CD4-positive, alpha-beta memory T cell (primary cell): ENCODE measurements around the gene NR3C1. TPM values are rescaled to one million over a fixed set of nuclear protein-coding genes. Genes with fewer than 3 reads are reported as not detected.
A peak's percentile ranks its signal among the peaks of the same experiment; 100 is the strongest.

ENCODE experiments used
- CTCF ChIA-PET: fragments of 350-600 bp; sonication (Branson Sonifier 250); formaldehyde crosslinking; loops from one replicate; lab custom pipeline; 2021; ENCODE audit warnings: inconsistent platforms; ENCODE audit not compliant: partially characterized antibody; lab: Charles Lee
- POLR2A ChIA-PET: fragments of 350-600 bp; sonication (Branson Sonifier 250); formaldehyde crosslinking; loops from one replicate; lab custom pipeline; 2021; ENCODE audit not compliant: partially characterized antibody; lab: Charles Lee
- DNase-seq, 5 donors: peaks; one replicate each; pipeline versions ENCODE4 v3.0.0 to v3.0.0-alpha.2; 2020 to 2022; ENCODE audit warnings: mixed read lengths in 1 of 5
- H3K27ac ChIP-seq: one replicate; pipeline ENCODE4 v1.7.0; 2013; ENCODE audit warnings: low read depth, low read length
- H3K27me3 ChIP-seq: 2 replicates; pipeline ENCODE4 v1.7.0; 2013; ENCODE audit warnings: mild to moderate bottlenecking, low read length, moderate library complexity; ENCODE audit not compliant: insufficient read depth
- H3K36me3 ChIP-seq: 2 replicates; pipeline ENCODE4 v1.7.0; 2013; ENCODE audit warnings: mild to moderate bottlenecking, low read length, moderate library complexity; ENCODE audit not compliant: insufficient read depth
- H3K4me1 ChIP-seq: 2 replicates; pipeline ENCODE4 v1.7.0; 2013; ENCODE audit warnings: mild to moderate bottlenecking, low read length, moderate library complexity; ENCODE audit not compliant: insufficient read depth
- H3K4me3 ChIP-seq, 2 donors: one replicate each; pipeline ENCODE4 v1.7.0; 2013; ENCODE audit warnings: low read length in 2 of 2, mild to moderate bottlenecking in 1 of 2
- H3K9me3 ChIP-seq, 2 donors: one replicate each; pipeline ENCODE4 v1.7.0; 2013; ENCODE audit warnings: low read length in 2 of 2, control low read depth in 1 of 2; ENCODE audit not compliant: control insufficient read depth in 1 of 2
- H3K27ac Mint-ChIP-seq, 7 donors: one replicate each; pipeline ENCODE4 v1.8.0; 2020 to 2021; ENCODE audit warnings: mixed read lengths in 7 of 7, mild to moderate bottlenecking in 6 of 7, inconsistent platforms in 3 of 7, moderate library complexity in 3 of 7
- H3K27me3 Mint-ChIP-seq, 2 donors: one replicate each; pipeline ENCODE4 v1.8.0; 2020 to 2021; ENCODE audit warnings: mixed read lengths in 2 of 2
- H3K36me3 Mint-ChIP-seq, 2 donors: one replicate each; pipeline ENCODE4 v1.8.0; 2020 to 2021; ENCODE audit warnings: mixed read lengths in 2 of 2, inconsistent platforms in 1 of 2, mild to moderate bottlenecking in 1 of 2
- H3K4me1 Mint-ChIP-seq, 4 donors: one replicate each; pipeline ENCODE4 v1.8.0; 2020 to 2021; ENCODE audit warnings: mixed read lengths in 4 of 4, mild to moderate bottlenecking in 1 of 4
- H3K4me3 Mint-ChIP-seq, 8 donors: one replicate each; pipeline ENCODE4 v1.8.0; 2020 to 2021; ENCODE audit warnings: mixed read lengths in 8 of 8, mild to moderate bottlenecking in 7 of 8, moderate library complexity in 6 of 8, inconsistent platforms in 3 of 8
- H3K9me3 Mint-ChIP-seq, 8 donors: one replicate each; pipeline ENCODE4 v1.8.0; 2020 to 2021; ENCODE audit warnings: mixed read lengths in 8 of 8, mild to moderate bottlenecking in 5 of 8, inconsistent platforms in 3 of 8, moderate library complexity in 1 of 8
- intact Hi-C: fragments of 100-400 bp; cut with micrococcal nuclease; formaldehyde crosslinking; loops from one replicate; pipeline ENCODE4 v1.15.1; 2023
- polyA plus RNA-seq, 2 donors: library from polyadenylated mRNA; unstranded; fragments of 300-500 nt; fragmentation: Illumina TruSeq; gene quantifications; one replicate each; pipeline ENCODE4 v1.2.3, GENCODE V29; 2021
- total RNA-seq, 2 experiments: library from RNA; stranded (reverse); gene quantifications; one replicate each; pipeline ENCODE4 v1.2.3, GENCODE V29; 2021

NR3C1 gene
- total and polyA plus RNA-seq, 4 experiments from 2014 or later = 92.0 to 164 (median 143) TPM

DNA sequence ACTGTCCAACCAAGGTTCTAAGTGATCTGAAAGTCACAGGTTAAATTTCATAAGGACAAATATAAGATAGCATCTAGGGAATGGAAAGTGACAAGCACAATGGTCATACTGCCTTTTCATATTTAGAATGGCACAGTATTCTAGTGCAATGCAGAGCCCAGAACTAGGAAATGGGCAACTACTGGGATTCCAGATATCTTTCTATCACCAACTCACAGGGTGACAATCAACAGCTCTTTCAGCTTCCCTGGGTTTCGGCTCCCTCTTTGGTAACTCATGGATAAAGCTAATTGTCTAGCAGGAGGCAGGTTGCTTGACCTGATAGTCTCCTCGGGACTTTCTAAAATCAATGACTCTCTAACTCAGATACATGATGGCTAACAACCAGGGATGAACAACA, 60.4 kb downstream of the NR3C1 start:
- H3K9me3 Mint-ChIP-seq = no peaks in the 10 kb centered on the region
- peaks cover 45 to 56% (median 51%) of the 10 kb centered on the region in 4 donors for H3K4me1 Mint-ChIP-seq

DNA sequence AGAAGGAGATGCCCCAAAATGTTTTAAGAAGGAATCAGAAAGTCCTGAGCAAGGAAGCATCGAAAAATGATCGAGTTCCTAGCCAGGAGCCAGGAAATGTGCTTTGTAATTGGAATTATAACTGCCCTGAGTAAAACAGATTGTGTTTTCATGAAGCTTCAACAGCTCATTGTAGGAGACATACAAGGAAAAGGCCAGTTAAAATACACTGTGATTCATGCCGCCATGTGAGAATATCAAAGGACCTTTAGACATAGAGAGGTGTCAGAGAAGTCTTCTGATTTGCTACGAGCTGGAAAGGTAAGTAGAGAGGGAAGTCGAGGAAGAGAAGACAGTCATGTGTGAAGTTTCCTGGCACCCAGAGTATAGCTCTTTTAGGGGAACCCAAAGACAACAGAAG, 60.9 kb downstream of the NR3C1 start:
- Mint-ChIP-seq H3K4me3 (no peak overlapping the region), H3K36me3 (peaks cover 5 to 14% of the 10 kb centered on the region in 2 donors), H3K9me3 (no peaks in the 10 kb centered on the region), H3K27me3 (no peaks in the 10 kb centered on the region), H3K27ac (peak overlapping the region in 3 of 7 donors; percentile 32 to 85 (median 45)), H3K4me1 (peaks cover 40 to 56% (median 49%) of the 10 kb centered on the region in 4 donors)
- POLR2A ChIA-PET = no interaction called here
- CTCF ChIA-PET = no interaction called here
- Histone ChIP-seq H3K4me1 (peaks cover 57% of the 10 kb centered on the region), H3K36me3 (no peaks in the 10 kb centered on the region), H3K27me3 (no peaks in the 10 kb centered on the region), H3K27ac (no peak overlapping the region), H3K9me3 (no peaks in the 10 kb centered on the region), H3K4me3 (no peak overlapping the region)
- intact Hi-C loops = no loop called here
- no peak for DNase-seq

More for the DNA sequence above, 60.4 kb downstream of the NR3C1 start:
- H3K36me3 Mint-ChIP-seq = peaks cover 5 to 14% of the 10 kb centered on the region in 2 donors
- no peaks in the 10 kb centered on the region for H3K27me3 ChIP-seq
- DNase-seq = no peak
- intact Hi-C loops = no loop called here
- POLR2A ChIA-PET = no interaction called here
- no peaks in the 10 kb centered on the region for H3K36me3 ChIP-seq
- H3K4me1 ChIP-seq = peaks cover 61% of the 10 kb centered on the region
- H3K4me3 Mint-ChIP-seq = no peak overlapping the region
- no peaks in the 10 kb centered on the region for H3K9me3 ChIP-seq
- peak overlapping the region in 1 of 7 donors; percentile 85 for H3K27ac Mint-ChIP-seq
- CTCF ChIA-PET = no interaction called here
- H3K27me3 Mint-ChIP-seq = no peaks in the 10 kb centered on the region
- H3K27ac ChIP-seq = no peak overlapping the region
- H3K4me3 ChIP-seq = no peak overlapping the region

DNA sequence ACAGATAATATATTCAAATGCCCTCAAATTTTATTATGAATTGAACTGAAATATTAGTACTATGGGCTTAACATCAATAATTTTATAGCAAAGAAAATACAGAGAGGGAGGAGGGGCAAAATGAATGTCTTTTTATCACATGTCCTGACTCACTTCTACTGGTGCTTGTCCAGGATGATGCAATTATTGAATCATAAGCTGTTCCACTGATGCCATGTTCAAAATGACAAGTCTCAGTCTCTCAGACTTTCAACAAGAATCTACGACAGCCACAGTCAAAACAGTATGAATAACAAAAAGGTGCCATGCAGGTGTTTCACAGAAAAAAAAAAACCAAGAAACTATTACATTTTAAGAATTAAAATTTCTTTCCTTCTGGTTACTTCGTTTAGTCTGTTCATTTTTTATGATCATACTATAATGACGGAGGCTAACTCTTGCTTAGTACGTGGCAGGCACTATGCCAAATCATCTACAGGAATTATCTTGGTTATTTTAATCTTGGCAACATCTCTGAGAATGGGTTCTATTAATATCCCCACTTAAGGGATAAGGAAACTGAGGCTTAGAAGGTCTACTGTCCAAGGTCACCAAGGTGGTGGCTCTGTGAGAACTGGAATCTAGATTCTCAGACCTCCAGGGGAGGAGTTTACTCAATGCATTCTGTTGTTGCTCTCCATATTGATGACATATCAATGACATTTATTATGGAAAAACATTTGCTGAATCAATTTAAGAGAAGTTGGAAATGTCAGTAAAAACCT, 61.5 kb downstream of the NR3C1 start:
- H3K4me1 Mint-ChIP-seq = peaks cover 35 to 58% (median 49%) of the 10 kb centered on the region in 4 donors
- POLR2A ChIA-PET = no interaction called here
- no peak for DNase-seq
- peak overlapping the region in 3 of 7 donors; percentile 32 to 45 (median 37) for H3K27ac Mint-ChIP-seq
- H3K27me3 Mint-ChIP-seq = no peaks in the 10 kb centered on the region
- no peak overlapping the region for H3K4me3 Mint-ChIP-seq
- no peaks in the 10 kb centered on the region for H3K36me3 ChIP-seq
- no peak overlapping the region for H3K27ac ChIP-seq
- no peak overlapping the region for H3K4me3 ChIP-seq
- intact Hi-C loops = no loop called here
- no peaks in the 10 kb centered on the region for H3K27me3 ChIP-seq
- no peaks in the 10 kb centered on the region for H3K9me3 Mint-ChIP-seq
- no peaks in the 10 kb centered on the region for H3K9me3 ChIP-seq
- peaks cover 5 to 14% of the 10 kb centered on the region in 2 donors for H3K36me3 Mint-ChIP-seq
- H3K4me1 ChIP-seq = peaks cover 51% of the 10 kb centered on the region
- CTCF ChIA-PET = no interaction called here

DNA sequence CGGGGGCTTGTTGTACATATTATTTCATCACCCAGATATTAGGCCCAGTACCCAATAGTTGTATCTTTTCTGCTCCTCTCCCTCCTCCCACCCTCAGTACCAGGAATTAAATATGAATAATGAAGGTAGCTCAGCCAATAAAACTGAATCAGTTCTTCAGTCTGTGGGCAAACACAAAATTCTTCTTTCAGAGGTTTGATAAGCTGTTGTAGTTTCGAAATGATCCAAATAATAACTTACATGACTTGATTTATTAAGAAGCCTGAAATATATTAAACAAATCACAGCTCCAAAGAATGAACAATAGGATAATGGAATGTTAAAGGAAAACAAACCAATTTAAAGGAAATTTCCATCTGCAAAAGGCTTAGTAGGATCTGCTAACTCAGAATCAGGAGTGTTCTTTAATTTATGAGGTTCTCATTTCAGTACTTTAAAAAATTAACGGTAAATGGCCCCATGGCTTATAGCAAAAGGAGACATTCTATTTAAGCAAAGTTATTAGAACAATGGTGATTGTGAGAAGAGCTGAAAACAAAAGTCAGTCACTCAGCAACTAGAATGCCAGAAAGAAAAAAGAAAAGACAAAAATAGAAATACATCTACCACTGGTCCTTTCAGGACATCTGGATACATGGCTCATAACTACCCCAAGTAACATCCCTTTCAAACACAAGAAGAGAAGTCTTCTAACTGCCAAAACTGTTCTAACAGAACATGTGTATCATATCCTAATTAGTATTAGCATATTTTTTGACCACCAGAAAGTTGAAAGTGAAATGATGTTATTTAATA, 62.4 kb downstream of the NR3C1 start:
- Histone ChIP-seq H3K27ac (no peak overlapping the region), H3K27me3 (no peaks in the 10 kb centered on the region), H3K4me1 (peaks cover 45% of the 10 kb centered on the region), H3K36me3 (no peaks in the 10 kb centered on the region), H3K9me3 (no peaks in the 10 kb centered on the region), H3K4me3 (no peak overlapping the region)
- intact Hi-C loops = no loop called here
- H3K27ac Mint-ChIP-seq = peak overlapping the region in 2 of 7 donors; percentile 29 to 73
- no peak for DNase-seq
- POLR2A ChIA-PET = no interaction called here
- no peaks in the 10 kb centered on the region for H3K27me3 Mint-ChIP-seq
- H3K36me3 Mint-ChIP-seq = peaks cover 5 to 14% of the 10 kb centered on the region in 2 donors
- H3K4me3 Mint-ChIP-seq = peak overlapping the region in 1 of 8 donors; percentile 13
- peaks cover 35 to 57% (median 50%) of the 10 kb centered on the region in 4 donors for H3K4me1 Mint-ChIP-seq
- CTCF ChIA-PET = no interaction called here
- H3K9me3 Mint-ChIP-seq = no peaks in the 10 kb centered on the region

DNA sequence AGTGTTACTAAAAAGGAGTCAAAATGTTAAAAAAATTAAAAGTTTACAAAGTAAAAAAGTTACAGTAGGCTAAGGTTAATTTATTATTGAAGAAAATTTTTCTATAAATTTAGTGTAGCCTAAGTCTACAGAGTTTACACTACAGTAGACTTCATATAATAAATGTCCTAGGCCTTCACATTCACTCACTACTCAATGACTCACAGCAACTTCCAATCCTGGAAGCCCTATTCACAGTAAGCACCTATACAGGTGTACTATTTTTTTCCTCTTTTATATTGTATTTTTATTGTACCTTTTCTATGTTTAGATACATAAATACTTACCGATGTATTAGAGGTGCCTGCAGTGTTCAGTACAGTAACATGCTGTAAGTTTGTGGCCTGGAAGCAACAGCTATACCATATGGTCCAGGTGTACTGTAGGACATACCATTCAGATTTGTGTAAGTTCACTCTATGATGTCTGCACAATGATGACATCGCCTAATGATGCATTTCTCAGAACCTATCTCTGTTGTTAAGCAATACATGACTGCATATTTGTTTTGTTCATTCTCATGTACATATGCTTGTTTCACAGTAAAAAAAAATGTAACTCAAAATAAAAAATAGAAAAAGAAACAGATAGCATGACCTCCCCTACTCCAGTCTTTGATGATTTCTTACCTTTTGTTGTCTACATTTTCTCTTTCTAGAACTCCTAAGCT, 64.7 kb downstream of the NR3C1 start:
- peak overlapping the region in 2 of 8 donors; percentile 7 to 25 for H3K4me3 Mint-ChIP-seq
- Histone ChIP-seq H3K4me1 (peaks cover 41% of the 10 kb centered on the region), H3K4me3 (no peak overlapping the region), H3K9me3 (no peaks in the 10 kb centered on the region), H3K36me3 (no peaks in the 10 kb centered on the region), H3K27ac (no peak overlapping the region), H3K27me3 (no peaks in the 10 kb centered on the region)
- DNase-seq = peak in 1 of 5 donors; percentile 39
- peaks cover 38 to 66% (median 56%) of the 10 kb centered on the region in 4 donors for H3K4me1 Mint-ChIP-seq
- intact Hi-C loops = loop anchor here (5.0 kb wide), 1 partner anchor 38 kb away; no protein-coding TSS in a partner anchor
- peak overlapping the region in 5 of 7 donors; percentile 3 to 83 (median 50) for H3K27ac Mint-ChIP-seq
- H3K9me3 Mint-ChIP-seq = no peaks in the 10 kb centered on the region
- ChIA-PET POLR2A (interaction anchor here (1.8 kb wide), 1 partner anchor 8 kb away, joined by 4 read pairs; no protein-coding TSS in a partner anchor), CTCF (interaction anchor here (1.2 to 1.5 kb wide), 2 partner anchors 19 to 336 kb away, joined by 3 read pairs; no protein-coding TSS in a partner anchor)
- no peaks in the 10 kb centered on the region for H3K27me3 Mint-ChIP-seq
- peaks cover 14 to 20% of the 10 kb centered on the region in 2 donors for H3K36me3 Mint-ChIP-seq

DNA sequence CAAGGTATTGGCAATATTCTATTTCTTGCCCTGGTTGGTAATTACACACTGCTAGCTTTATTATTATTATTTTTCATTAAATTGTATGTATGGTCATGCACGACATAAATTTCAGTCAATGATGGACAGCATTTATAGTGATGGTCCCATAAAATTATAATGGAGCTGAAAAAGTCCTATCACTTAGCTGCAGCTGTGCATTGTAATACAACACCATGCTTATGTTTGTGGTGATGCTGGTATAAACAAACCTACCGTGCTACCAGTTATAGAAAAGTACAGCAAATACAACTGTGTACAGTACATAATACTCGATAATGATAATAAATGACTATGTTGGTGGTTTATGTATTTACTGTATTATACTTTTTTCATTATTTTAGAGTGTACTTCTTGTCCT, 65.5 kb downstream of the NR3C1 start:
- Histone ChIP-seq H3K4me1 (peaks cover 33% of the 10 kb centered on the region), H3K27ac (no peak overlapping the region), H3K9me3 (no peaks in the 10 kb centered on the region), H3K36me3 (no peaks in the 10 kb centered on the region), H3K4me3 (no peak overlapping the region), H3K27me3 (no peaks in the 10 kb centered on the region)
- peaks cover 17 to 23% of the 10 kb centered on the region in 2 donors for H3K36me3 Mint-ChIP-seq
- no peaks in the 10 kb centered on the region for H3K9me3 Mint-ChIP-seq
- DNase-seq = no peak
- intact Hi-C loops = loop anchor here (5.0 kb wide), 1 partner anchor 39 kb away; no protein-coding TSS in a partner anchor
- no peak overlapping the region for H3K27ac Mint-ChIP-seq
- peaks cover 34 to 62% (median 51%) of the 10 kb centered on the region in 4 donors for H3K4me1 Mint-ChIP-seq
- no peaks in the 10 kb centered on the region for H3K27me3 Mint-ChIP-seq
- POLR2A ChIA-PET = interaction anchor here (1.8 kb wide), 1 partner anchor 9 kb away, joined by 4 read pairs; no protein-coding TSS in a partner anchor
- CTCF ChIA-PET = interaction anchor here (1.2 to 1.5 kb wide), 2 partner anchors 20 to 335 kb away, joined by 3 read pairs; no protein-coding TSS in a partner anchor
- H3K4me3 Mint-ChIP-seq = no peak overlapping the region
